GM12891 (cell line): ENCODE measurements around the gene SPDYE4.

ENCODE experiments used
- POLR2A ChIP-seq: IDR thresholded peaks from 2 replicates; pipeline ENCODE4 v1.6.1; 2011; ENCODE audit warnings: low read depth, low read length, control low read depth
- POLR2AphosphoS5 ChIP-seq: IDR thresholded peaks from 2 replicates; pipeline ENCODE4 v1.6.1; 2011; ENCODE audit warnings: low read depth, low read length, control low read depth
- POU2F2 ChIP-seq: IDR thresholded peaks from 2 replicates; pipeline ENCODE4 v1.6.1; 2011; ENCODE audit warnings: low read depth, mild to moderate bottlenecking, control low read depth, low read length, moderate library complexity

DNA sequence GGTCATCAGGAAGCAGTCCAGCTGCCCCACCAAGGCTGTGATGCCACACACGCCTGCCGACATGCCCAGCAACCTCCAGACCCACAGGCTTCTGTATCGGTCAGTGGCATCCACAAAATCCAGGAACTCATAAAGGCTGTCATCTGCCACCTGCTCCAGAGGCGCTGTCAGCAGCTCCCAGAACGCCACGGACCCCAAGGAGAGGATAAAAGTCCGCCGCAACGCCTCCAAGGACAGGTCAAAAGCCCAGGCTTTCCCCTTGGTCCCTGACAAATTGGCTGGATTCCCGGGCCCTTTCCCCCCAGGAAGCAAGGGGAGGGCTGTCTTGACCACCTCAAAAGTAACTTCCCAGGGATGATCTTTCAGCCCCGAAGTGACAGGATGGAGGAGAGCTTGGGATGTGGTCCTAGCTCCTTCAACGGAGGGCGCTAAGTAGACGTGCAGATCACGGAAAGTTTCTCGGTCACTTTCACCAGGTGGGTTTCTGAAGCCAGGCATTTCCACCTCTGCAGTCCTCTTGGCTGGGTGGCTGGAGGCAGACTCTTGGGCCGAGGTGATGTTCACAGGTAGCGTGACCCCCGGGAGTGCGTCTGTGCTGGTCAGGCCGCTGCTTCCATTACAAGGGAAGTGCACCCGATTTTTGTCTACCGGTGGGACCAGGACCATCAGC is 40.0 kb upstream of the SPDYE4 start:
- TF ChIP-seq POLR2A (0 out of 2 replicates have a peak, but pooled peaks have one; percentile 15), POU2F2 (no peak), POLR2AphosphoS5 (no peak)
